Vagina (tissue), 2 donors: ENCODE results near the gene PNPLA1. TPM values are rescaled to one million over a fixed set of nuclear protein-coding genes. Genes with fewer than 3 reads are reported as not detected.

Experiments
- DNase-seq, 2 donors: peaks; one replicate each; pipeline ENCODE4 v3.0.0-alpha.2; 2017; ENCODE audit errors: extremely low spot score in 2 of 2
- H3K27ac ChIP-seq: fragments of 200-600 bp; sonication (generic); one replicate; pipeline ENCODE4 v1.5.1; 2019
- H3K27me3 ChIP-seq: fragments of 200-600 bp; sonication (generic); one replicate; pipeline ENCODE4 v1.5.1; 2019
- H3K36me3 ChIP-seq, 2 donors: fragments of 200-600 bp; sonication (generic); one replicate each; pipeline ENCODE4 v1.5.1; 2017 to 2019
- H3K4me1 ChIP-seq: fragments of 200-600 bp; sonication (generic); one replicate; pipeline ENCODE4 v1.5.1; 2019
- H3K4me3 ChIP-seq, 2 donors: fragments of 200-600 bp; sonication (generic); 1 replicate in 1 of 2; 2 replicates in 1 of 2; pipeline ENCODE4 v1.5.1; 2016 to 2019
- H3K9me3 ChIP-seq: fragments of 200-600 bp; sonication (generic); one replicate; pipeline ENCODE4 v1.5.1; 2019
- POLR2A ChIP-seq, 2 donors: fragments of 450-650 bp; IDR thresholded peaks; one replicate each; pipeline ENCODE4 v1.6.1; 2017; ENCODE audit warnings: antibody characterized with exemption in 2 of 2, mild to moderate bottlenecking in 2 of 2, moderate library complexity in 2 of 2
- POLR2AphosphoS5 ChIP-seq, 2 donors: sonication (generic); formaldehyde crosslinking; IDR thresholded peaks; one replicate each; pipeline ENCODE4 v1.9.0; 2017; ENCODE audit warnings: antibody characterized with exemption in 2 of 2, mild to moderate bottlenecking in 2 of 2, low read depth in 1 of 2; ENCODE audit not compliant: insufficient read depth in 1 of 2
- intact Hi-C: fragments of 100-400 bp; cut with DNase I; formaldehyde crosslinking; loops from one replicate; pipeline ENCODE4 v1.15.1; 2023
- total RNA-seq: library from RNA; depleted of rRNA; stranded (reverse); fragments of >200 nt; gene quantifications from one replicate; pipeline ENCODE4 v1.2.3, GENCODE V29; 2016
- TF ChIP-seq, protein P1 (sequence below), 3 experiments: fragments of 450-650 bp in 2 of 3; fragments of 200-600 bp in 1 of 3; sonication (generic) in 1 of 3; IDR thresholded peaks; one replicate each; pipeline ENCODE4 v1.5.1; 2017 to 2019; ENCODE audit warnings: antibody characterized with exemption in 3 of 3, mild to moderate bottlenecking in 2 of 3, moderate library complexity in 2 of 3

PNPLA1 gene
- total RNA-seq, 1 donor from 2014 or later: not detected

- DNase-seq: no peak
- no peaks in the 10 kb centered on the region for H3K27me3 ChIP-seq
- H3K27ac ChIP-seq: no peak overlapping the region
Observed at GRCh38 chr6:36330366-36330765, 60.5 kb downstream of the PNPLA1 start.

DNA sequence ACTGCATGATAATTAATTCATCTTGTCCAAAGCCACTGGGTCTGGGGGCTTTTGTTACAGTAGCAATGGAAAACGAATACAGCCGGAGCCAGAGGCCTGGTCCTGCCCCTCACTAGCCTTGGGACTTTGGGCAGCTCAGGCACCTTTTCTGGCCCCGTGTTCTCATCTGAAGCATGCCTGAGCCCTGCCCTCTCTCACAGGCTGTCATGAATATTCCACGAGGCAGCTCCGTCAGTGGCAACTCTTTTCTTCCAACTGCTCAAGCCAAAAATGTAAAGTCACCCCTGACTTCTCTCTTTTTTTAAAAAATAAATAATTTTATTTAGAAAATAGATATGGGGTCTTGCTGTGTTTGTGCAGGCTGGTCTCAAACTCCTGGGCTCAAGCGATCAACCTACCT is 61.5 kb downstream of the PNPLA1 start:
- Histone ChIP-seq H3K27ac (no peak overlapping the region), H3K4me3 (no peak overlapping the region), H3K27me3 (no peaks in the 10 kb centered on the region), H3K9me3 (no peaks in the 10 kb centered on the region), H3K4me1 (peaks cover 17% of the 10 kb centered on the region), H3K36me3 (no peaks in the 10 kb centered on the region)
- intact Hi-C loops: no loop called here
- no peak for DNase-seq
- TF ChIP-seq, protein P1, sequence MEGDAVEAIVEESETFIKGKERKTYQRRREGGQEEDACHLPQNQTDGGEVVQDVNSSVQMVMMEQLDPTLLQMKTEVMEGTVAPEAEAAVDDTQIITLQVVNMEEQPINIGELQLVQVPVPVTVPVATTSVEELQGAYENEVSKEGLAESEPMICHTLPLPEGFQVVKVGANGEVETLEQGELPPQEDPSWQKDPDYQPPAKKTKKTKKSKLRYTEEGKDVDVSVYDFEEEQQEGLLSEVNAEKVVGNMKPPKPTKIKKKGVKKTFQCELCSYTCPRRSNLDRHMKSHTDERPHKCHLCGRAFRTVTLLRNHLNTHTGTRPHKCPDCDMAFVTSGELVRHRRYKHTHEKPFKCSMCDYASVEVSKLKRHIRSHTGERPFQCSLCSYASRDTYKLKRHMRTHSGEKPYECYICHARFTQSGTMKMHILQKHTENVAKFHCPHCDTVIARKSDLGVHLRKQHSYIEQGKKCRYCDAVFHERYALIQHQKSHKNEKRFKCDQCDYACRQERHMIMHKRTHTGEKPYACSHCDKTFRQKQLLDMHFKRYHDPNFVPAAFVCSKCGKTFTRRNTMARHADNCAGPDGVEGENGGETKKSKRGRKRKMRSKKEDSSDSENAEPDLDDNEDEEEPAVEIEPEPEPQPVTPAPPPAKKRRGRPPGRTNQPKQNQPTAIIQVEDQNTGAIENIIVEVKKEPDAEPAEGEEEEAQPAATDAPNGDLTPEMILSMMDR (IDR thresholded peaks at IDR 0.05): no peak
- TF ChIP-seq POLR2A (IDR thresholded peaks at IDR 0.05): no peak
- TF ChIP-seq POLR2AphosphoS5 (IDR thresholded peaks at IDR 0.05; ENCODE audit: insufficient read depth in 1 of 2, low read depth in 1 of 2): no peak

More at GRCh38 chr6:36330366-36330765, 60.5 kb downstream of the PNPLA1 start:
- TF ChIP-seq POLR2AphosphoS5 (IDR thresholded peaks at IDR 0.05; ENCODE audit: insufficient read depth in 1 of 2, low read depth in 1 of 2): no peak
- TF ChIP-seq POLR2A (IDR thresholded peaks at IDR 0.05): no peak
- TF ChIP-seq, protein P1 (IDR thresholded peaks at IDR 0.05): no peak
- peaks cover 17% of the 10 kb centered on the region for H3K4me1 ChIP-seq
- H3K36me3 ChIP-seq: no peaks in the 10 kb centered on the region
- H3K9me3 ChIP-seq: no peaks in the 10 kb centered on the region
- no peak overlapping the region for H3K4me3 ChIP-seq
- intact Hi-C loops: no loop called here

- no peak for TF ChIP-seq POLR2A (IDR thresholded peaks at IDR 0.05)
- TF ChIP-seq, protein P1 (IDR thresholded peaks at IDR 0.05): no peak
- no peak for TF ChIP-seq POLR2AphosphoS5 (IDR thresholded peaks at IDR 0.05; ENCODE audit: insufficient read depth in 1 of 2, low read depth in 1 of 2)
- intact Hi-C loops: no loop called here
- Histone ChIP-seq H3K36me3 (no peaks in the 10 kb centered on the region), H3K9me3 (no peaks in the 10 kb centered on the region), H3K4me1 (peaks cover 17% of the 10 kb centered on the region), H3K4me3 (no peak overlapping the region), H3K27ac (no peak overlapping the region), H3K27me3 (no peaks in the 10 kb centered on the region)
- DNase-seq: no peak
Observed at GRCh38 chr6:36333171-36333895, 63.5 kb downstream of the PNPLA1 start.

- no peak for DNase-seq
- peak overlapping the region in 1 of 2 donors; percentile 28 for H3K4me3 ChIP-seq
- intact Hi-C loops: no loop called here
- no peaks in the 10 kb centered on the region for H3K9me3 ChIP-seq
- no peaks in the 10 kb centered on the region for H3K36me3 ChIP-seq
- H3K4me1 ChIP-seq: peaks cover 17% of the 10 kb centered on the region
- no peaks in the 10 kb centered on the region for H3K27me3 ChIP-seq
- peak in 1 of 2 donors; percentile 36 for TF ChIP-seq POLR2AphosphoS5 (IDR thresholded peaks at IDR 0.05; ENCODE audit: insufficient read depth in 1 of 2, low read depth in 1 of 2)
- TF ChIP-seq, protein P1 (IDR thresholded peaks at IDR 0.05): no peak
- no peak for TF ChIP-seq POLR2A (IDR thresholded peaks at IDR 0.05)
- peak overlapping the region; percentile 46 for H3K27ac ChIP-seq
Observed at GRCh38 chr6:36333931-36334725, 64.3 kb downstream of the PNPLA1 start.
